Measurements from ENCODE around the gene ACE. TPM values are rescaled to one million over a fixed set of nuclear protein-coding genes. Genes with fewer than 3 reads are reported as not detected.
A peak's percentile ranks its signal among the peaks of the same experiment; 100 is the strongest.

Gene ACE
- total and polyA plus RNA-seq, 2 donors from 2014 or later, result 4.3 to 12.9 TPM

- no peak for TF ChIP-seq CTCF (IDR thresholded peaks at IDR 0.05; ENCODE audit: borderline replicate concordance, extremely low read depth, insufficient read depth)
- H3K27ac ChIP-seq (ENCODE audit: low read depth in 2 of 2, low read length in 2 of 2), result peak overlapping the region; percentile 32 to 43
- intact Hi-C loops (cut with DNase I), result no loop called here
- H3K4me1 ChIP-seq (ENCODE audit: control insufficient read depth in 2 of 3, insufficient read depth in 2 of 3, low read depth in 1 of 3, low read length in 3 of 3), result peaks cover 0 to 20% (median 20%) of the 10 kb centered on the region in 3 donors
- no peaks in the 10 kb centered on the region for H3K27me3 ChIP-seq (ENCODE audit: control insufficient read depth, insufficient read depth, low read length)
- no peaks in the 10 kb centered on the region for H3K36me3 ChIP-seq (ENCODE audit: control insufficient read depth in 2 of 3, insufficient read depth in 3 of 3, low read length in 3 of 3)
- no peaks in the 10 kb centered on the region for H3K9me3 ChIP-seq (ENCODE audit: control insufficient read depth in 2 of 3, insufficient read depth in 1 of 3, low read length in 3 of 3)
- H3K4me3 ChIP-seq (ENCODE audit: low read length in 3 of 3), result no peak overlapping the region
- DNase-seq (no peak), FAIRE-seq (no peak)
- no peak overlapping the region for H3K9ac ChIP-seq (ENCODE audit: low read length in 3 of 3)
Observed at GRCh38 chr17:63492940-63493339, 16.1 kb downstream of the ACE start.

GRCh38 chr17:63493411-63493810 is 16.6 kb downstream of the ACE start:
- FAIRE-seq, result no peak
- Histone ChIP-seq H3K27ac (ENCODE audit: low read depth in 2 of 2, low read length in 2 of 2) (peak overlapping the region; percentile 32 to 43), H3K9ac (ENCODE audit: low read length in 3 of 3) (no peak overlapping the region), H3K9me3 (ENCODE audit: control insufficient read depth in 2 of 3, insufficient read depth in 1 of 3, low read length in 3 of 3) (no peaks in the 10 kb centered on the region), H3K4me3 (ENCODE audit: low read length in 3 of 3) (no peak overlapping the region), H3K36me3 (ENCODE audit: control insufficient read depth in 2 of 3, insufficient read depth in 3 of 3, low read length in 3 of 3) (no peaks in the 10 kb centered on the region), H3K27me3 (ENCODE audit: control insufficient read depth, insufficient read depth, low read length) (no peaks in the 10 kb centered on the region), H3K4me1 (ENCODE audit: control insufficient read depth in 2 of 3, insufficient read depth in 2 of 3, low read depth in 1 of 3, low read length in 3 of 3) (peaks cover 0 to 22% (median 20%) of the 10 kb centered on the region in 3 donors)
- no peak for TF ChIP-seq CTCF (IDR thresholded peaks at IDR 0.05; ENCODE audit: borderline replicate concordance, extremely low read depth, insufficient read depth)
- intact Hi-C loops (cut with DNase I), result no loop called here
- DNase-seq, result no peak

- peak in 3 of 5 donors; percentile 44 to 57 (median 46) for DNase-seq
- Histone ChIP-seq H3K9me3 (ENCODE audit: control insufficient read depth in 2 of 3, insufficient read depth in 1 of 3, low read length in 3 of 3) (no peaks in the 10 kb centered on the region), H3K9ac (ENCODE audit: low read length in 3 of 3) (no peak overlapping the region), H3K36me3 (ENCODE audit: control insufficient read depth in 2 of 3, insufficient read depth in 3 of 3, low read length in 3 of 3) (no peaks in the 10 kb centered on the region), H3K4me3 (ENCODE audit: low read length in 3 of 3) (no peak overlapping the region), H3K27me3 (ENCODE audit: control insufficient read depth, insufficient read depth, low read length) (no peaks in the 10 kb centered on the region), H3K27ac (ENCODE audit: low read depth in 2 of 2, low read length in 2 of 2) (peak overlapping the region; percentile 79 to 87), H3K4me1 (ENCODE audit: control insufficient read depth in 2 of 3, insufficient read depth in 2 of 3, low read depth in 1 of 3, low read length in 3 of 3) (peaks cover 0 to 22% (median 20%) of the 10 kb centered on the region in 3 donors)
- intact Hi-C loops (cut with DNase I), result no loop called here
- FAIRE-seq, result no peak
- TF ChIP-seq CTCF (IDR thresholded peaks at IDR 0.05; ENCODE audit: borderline replicate concordance, extremely low read depth, insufficient read depth), result no peak
Observed at GRCh38 chr17:63494300-63494928, 17.6 kb downstream of the ACE start.

Measured in kidney (tissue), 14 donors.